ENCODE data around the gene NCAM1.

The NCAM1 gene

DNA sequence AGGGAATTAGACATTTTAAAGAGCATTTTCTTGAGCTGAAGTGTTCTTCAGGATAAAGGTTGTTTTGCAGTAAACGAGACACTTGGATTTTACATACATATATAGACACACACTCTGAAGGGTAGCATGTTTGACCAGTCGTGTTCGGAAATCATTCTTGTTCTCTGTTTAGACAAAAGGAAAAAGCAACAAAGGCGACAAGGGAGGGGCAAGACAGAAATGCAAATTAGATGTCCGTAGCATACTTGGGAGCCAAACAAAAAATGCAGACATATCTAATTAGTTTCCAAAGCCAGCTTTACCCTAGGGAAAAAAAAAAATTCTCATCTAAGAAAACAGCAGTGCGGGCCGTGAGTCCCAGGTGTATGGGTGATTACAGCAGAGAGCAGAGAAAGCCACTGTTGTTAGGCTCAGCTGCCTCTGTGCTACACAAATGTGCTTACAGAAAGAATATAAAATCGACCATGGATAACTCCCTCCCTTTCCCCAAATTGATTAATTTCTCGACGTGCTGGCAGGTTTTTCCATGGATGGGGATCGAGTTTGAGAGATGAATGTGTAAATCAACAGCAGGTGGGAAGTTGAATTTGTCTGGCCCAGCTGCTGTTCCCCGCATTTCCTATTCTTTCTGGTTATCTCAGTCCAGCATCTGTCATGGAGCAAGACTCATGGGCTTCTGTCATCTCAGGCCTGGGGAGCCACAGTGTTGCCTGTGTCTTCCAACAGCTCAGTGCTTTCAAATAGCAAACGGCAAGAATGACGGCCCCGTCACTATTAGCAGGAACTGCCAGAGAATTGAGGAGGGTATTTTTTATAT is 176.7 kb downstream of the NCAM1 start:
- no peaks in the 10 kb centered on the region for H3K9me3 ChIP-seq (replicated peaks in 1 of 2; ENCODE audit: control insufficient read depth in 2 of 2, insufficient read depth in 1 of 2, low read depth in 1 of 2, low read length in 2 of 2)
- no peak overlapping the region for H3K18ac ChIP-seq (ENCODE audit: low read length)
- H4K91ac ChIP-seq (ENCODE audit: low read depth, low read length, poor library complexity): no peak overlapping the region
- H2BK15ac ChIP-seq (ENCODE audit: low read length): no peak overlapping the region
- no peak overlapping the region for H3K4ac ChIP-seq (ENCODE audit: low read length)
- H3K27ac ChIP-seq (replicated peaks; ENCODE audit: low read length): no peak overlapping the region
- H2AFZ ChIP-seq (ENCODE audit: low read length): no peak overlapping the region
- no peak overlapping the region for H2BK12ac ChIP-seq (ENCODE audit: low read length)
- H4K8ac ChIP-seq (ENCODE audit: low read depth, low read length): no peak overlapping the region
- WGBS, 2 donors (ENCODE audit: extremely low coverage in 2 of 2, insufficient read length in 2 of 2, insufficient replicate concordance in 1 of 2): no CpG with 5 or more reads among the region's 15 CpGs
- no peak overlapping the region for H3K4me2 ChIP-seq (ENCODE audit: insufficient read depth, low read length, poor library complexity, severe bottlenecking)
- no peak overlapping the region for H3K4me3 ChIP-seq (ENCODE audit: low read length in 2 of 2)
- DNase-seq (ENCODE audit: low spot score): no peak
- no peak overlapping the region for H2BK5ac ChIP-seq (ENCODE audit: low read length)
- no peak overlapping the region for H3K14ac ChIP-seq (ENCODE audit: low read length)
- no peak overlapping the region for H3K23ac ChIP-seq (ENCODE audit: low read depth, low read length, poor library complexity)
- no peak overlapping the region for H2BK120ac ChIP-seq (ENCODE audit: low read depth, low read length)
- no peaks in the 10 kb centered on the region for H3K27me3 ChIP-seq (ENCODE audit: control insufficient read depth in 3 of 3, insufficient read depth in 3 of 3, low read depth in 1 of 3, low read length in 3 of 3)
- no peaks in the 10 kb centered on the region for H3K36me3 ChIP-seq (replicated peaks in 1 of 2; ENCODE audit: control insufficient read depth in 2 of 2, insufficient read depth in 2 of 2, low read length in 2 of 2)
- no peak overlapping the region for H2AK5ac ChIP-seq (ENCODE audit: low read depth, low read length)
- H3K9ac ChIP-seq (ENCODE audit: low read depth, low read length, poor library complexity): no peak overlapping the region
- no peaks in the 10 kb centered on the region for H3K79me1 ChIP-seq (ENCODE audit: low read depth, low read length)
- H3K4me1 ChIP-seq (ENCODE audit: control insufficient read depth in 2 of 2, insufficient read depth in 1 of 2, low read depth in 1 of 2, low read length in 2 of 2): peaks cover 0 to 11% of the 10 kb centered on the region in 2 donors

DNA sequence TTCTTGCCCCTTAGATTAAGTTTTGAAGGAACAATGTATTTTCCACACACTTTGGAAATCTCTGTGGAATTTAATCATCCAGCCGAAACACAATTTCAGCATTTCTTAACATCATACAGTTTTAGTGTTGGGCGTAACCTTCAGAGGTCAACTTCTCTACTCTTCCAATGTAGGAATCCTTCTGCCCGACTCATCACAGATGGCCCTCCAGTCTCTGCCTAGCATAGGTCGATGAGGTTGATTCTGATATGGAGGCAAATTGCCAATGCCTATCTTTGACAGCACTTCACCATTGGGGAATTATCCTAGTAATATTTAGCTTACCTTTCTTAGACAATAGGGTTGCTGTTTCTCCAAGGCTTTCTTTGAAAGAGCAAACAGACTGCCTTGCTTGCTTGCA is 177.5 kb downstream of the NCAM1 start:
- H2AK5ac ChIP-seq (ENCODE audit: low read depth, low read length): no peak overlapping the region
- H3K9ac ChIP-seq (ENCODE audit: low read depth, low read length, poor library complexity): no peak overlapping the region
- no peak overlapping the region for H2BK5ac ChIP-seq (ENCODE audit: low read length)
- no peak overlapping the region for H3K23ac ChIP-seq (ENCODE audit: low read depth, low read length, poor library complexity)
- peaks cover 0 to 11% of the 10 kb centered on the region in 2 donors for H3K4me1 ChIP-seq (ENCODE audit: control insufficient read depth in 2 of 2, insufficient read depth in 1 of 2, low read depth in 1 of 2, low read length in 2 of 2)
- no peak for DNase-seq (ENCODE audit: low spot score)
- H3K27me3 ChIP-seq (ENCODE audit: control insufficient read depth in 3 of 3, insufficient read depth in 3 of 3, low read depth in 1 of 3, low read length in 3 of 3): no peaks in the 10 kb centered on the region
- no peak overlapping the region for H3K18ac ChIP-seq (ENCODE audit: low read length)
- WGBS, 2 donors (ENCODE audit: extremely low coverage in 2 of 2, insufficient read length in 2 of 2, insufficient replicate concordance in 1 of 2): no CpG with 5 or more reads among the region's 4 CpGs
- no peak overlapping the region for H4K91ac ChIP-seq (ENCODE audit: low read depth, low read length, poor library complexity)
- no peak overlapping the region for H3K4me2 ChIP-seq (ENCODE audit: insufficient read depth, low read length, poor library complexity, severe bottlenecking)
- H3K79me1 ChIP-seq (ENCODE audit: low read depth, low read length): no peaks in the 10 kb centered on the region
- no peaks in the 10 kb centered on the region for H3K9me3 ChIP-seq (replicated peaks in 1 of 2; ENCODE audit: control insufficient read depth in 2 of 2, insufficient read depth in 1 of 2, low read depth in 1 of 2, low read length in 2 of 2)
- no peak overlapping the region for H2AFZ ChIP-seq (ENCODE audit: low read length)
- no peak overlapping the region for H2BK12ac ChIP-seq (ENCODE audit: low read length)
- no peaks in the 10 kb centered on the region for H3K36me3 ChIP-seq (replicated peaks in 1 of 2; ENCODE audit: control insufficient read depth in 2 of 2, insufficient read depth in 2 of 2, low read length in 2 of 2)
- no peak overlapping the region for H2BK120ac ChIP-seq (ENCODE audit: low read depth, low read length)
- no peak overlapping the region for H3K14ac ChIP-seq (ENCODE audit: low read length)
- no peak overlapping the region for H3K4me3 ChIP-seq (ENCODE audit: low read length in 2 of 2)
- H4K8ac ChIP-seq (ENCODE audit: low read depth, low read length): no peak overlapping the region
- no peak overlapping the region for H2BK15ac ChIP-seq (ENCODE audit: low read length)
- no peak overlapping the region for H3K4ac ChIP-seq (ENCODE audit: low read length)
- H3K27ac ChIP-seq (replicated peaks; ENCODE audit: low read length): no peak overlapping the region

DNA sequence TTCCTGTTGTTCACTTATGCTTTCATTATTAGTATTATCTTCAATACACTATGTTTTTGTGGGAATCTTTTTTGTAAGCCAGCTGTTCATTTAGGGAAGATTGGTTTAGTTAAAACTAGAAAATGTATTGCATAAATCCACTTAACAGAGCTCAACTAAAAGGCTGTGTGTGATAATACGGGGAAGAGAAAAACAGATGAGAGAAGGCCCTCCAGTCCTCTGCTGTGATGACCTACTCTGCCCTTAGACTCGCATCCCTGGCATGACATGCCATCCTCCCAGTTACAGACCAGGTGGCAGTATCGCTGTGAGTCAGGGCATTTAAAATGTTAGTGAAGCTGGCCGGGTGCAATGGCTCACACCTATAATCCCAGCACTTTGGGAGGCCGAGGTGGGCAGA is 179.8 kb downstream of the NCAM1 start:
- Histone ChIP-seq H3K4me1 (ENCODE audit: control insufficient read depth in 2 of 2, insufficient read depth in 1 of 2, low read depth in 1 of 2, low read length in 2 of 2) (peaks cover 0 to 11% of the 10 kb centered on the region in 2 donors), H3K9ac (ENCODE audit: low read depth, low read length, poor library complexity) (no peak overlapping the region), H3K4me2 (ENCODE audit: insufficient read depth, low read length, poor library complexity, severe bottlenecking) (no peak overlapping the region), H2BK15ac (ENCODE audit: low read length) (no peak overlapping the region), H2AFZ (ENCODE audit: low read length) (no peak overlapping the region), H3K18ac (ENCODE audit: low read length) (no peak overlapping the region), H4K8ac (ENCODE audit: low read depth, low read length) (no peak overlapping the region), H3K4me3 (ENCODE audit: low read length in 2 of 2) (no peak overlapping the region), H3K9me3 (replicated peaks in 1 of 2; ENCODE audit: control insufficient read depth in 2 of 2, insufficient read depth in 1 of 2, low read depth in 1 of 2, low read length in 2 of 2) (no peaks in the 10 kb centered on the region), H3K27ac (replicated peaks; ENCODE audit: low read length) (no peak overlapping the region), H3K23ac (ENCODE audit: low read depth, low read length, poor library complexity) (no peak overlapping the region), H3K79me1 (ENCODE audit: low read depth, low read length) (no peaks in the 10 kb centered on the region), H2BK12ac (ENCODE audit: low read length) (no peak overlapping the region), H2BK5ac (ENCODE audit: low read length) (no peak overlapping the region), H2BK120ac (ENCODE audit: low read depth, low read length) (no peak overlapping the region), H3K14ac (ENCODE audit: low read length) (no peak overlapping the region), H3K27me3 (ENCODE audit: control insufficient read depth in 3 of 3, insufficient read depth in 3 of 3, low read depth in 1 of 3, low read length in 3 of 3) (no peaks in the 10 kb centered on the region), H3K36me3 (replicated peaks in 1 of 2; ENCODE audit: control insufficient read depth in 2 of 2, insufficient read depth in 2 of 2, low read length in 2 of 2) (no peaks in the 10 kb centered on the region), H2AK5ac (ENCODE audit: low read depth, low read length) (no peak overlapping the region), H3K4ac (ENCODE audit: low read length) (no peak overlapping the region), H4K91ac (ENCODE audit: low read depth, low read length, poor library complexity) (no peak overlapping the region)
- WGBS, 2 donors (ENCODE audit: extremely low coverage in 2 of 2, insufficient read length in 2 of 2, insufficient replicate concordance in 1 of 2): no CpG with 5 or more reads among the region's 5 CpGs
- DNase-seq (ENCODE audit: low spot score): no peak

DNA sequence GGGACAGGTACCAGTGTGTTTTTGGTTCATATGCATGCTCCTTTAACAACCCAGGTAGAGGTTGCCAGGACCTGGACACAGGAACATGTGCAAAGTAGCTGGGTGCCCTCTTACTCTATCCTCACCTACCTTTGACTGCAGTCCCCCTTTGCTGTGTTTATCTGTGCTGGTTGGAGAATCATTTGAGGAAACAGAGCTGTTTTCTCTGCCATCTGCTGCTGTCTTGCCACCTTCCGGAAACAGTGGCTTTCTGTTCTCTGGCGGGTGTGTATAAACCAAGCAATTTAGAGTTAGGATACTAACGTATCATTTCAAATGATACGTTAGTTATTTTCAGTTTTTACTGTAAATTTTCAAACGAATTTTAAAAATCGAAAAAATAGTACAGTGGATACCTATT is 181.3 kb downstream of the NCAM1 start:
- Histone ChIP-seq H3K4me2 (ENCODE audit: insufficient read depth, low read length, poor library complexity, severe bottlenecking) (no peak overlapping the region), H2BK15ac (ENCODE audit: low read length) (no peak overlapping the region), H3K27me3 (ENCODE audit: control insufficient read depth in 3 of 3, insufficient read depth in 3 of 3, low read depth in 1 of 3, low read length in 3 of 3) (no peaks in the 10 kb centered on the region), H2AK5ac (ENCODE audit: low read depth, low read length) (no peak overlapping the region), H3K4me3 (ENCODE audit: low read length in 2 of 2) (no peak overlapping the region), H2AFZ (ENCODE audit: low read length) (no peak overlapping the region), H3K9ac (ENCODE audit: low read depth, low read length, poor library complexity) (no peak overlapping the region), H2BK12ac (ENCODE audit: low read length) (no peak overlapping the region), H2BK5ac (ENCODE audit: low read length) (no peak overlapping the region), H3K18ac (ENCODE audit: low read length) (no peak overlapping the region), H4K8ac (ENCODE audit: low read depth, low read length) (no peak overlapping the region), H3K14ac (ENCODE audit: low read length) (no peak overlapping the region), H3K9me3 (replicated peaks in 1 of 2; ENCODE audit: control insufficient read depth in 2 of 2, insufficient read depth in 1 of 2, low read depth in 1 of 2, low read length in 2 of 2) (no peaks in the 10 kb centered on the region), H3K23ac (ENCODE audit: low read depth, low read length, poor library complexity) (no peak overlapping the region), H3K79me1 (ENCODE audit: low read depth, low read length) (no peaks in the 10 kb centered on the region), H3K36me3 (replicated peaks in 1 of 2; ENCODE audit: control insufficient read depth in 2 of 2, insufficient read depth in 2 of 2, low read length in 2 of 2) (no peaks in the 10 kb centered on the region), H3K27ac (replicated peaks; ENCODE audit: low read length) (no peak overlapping the region), H3K4me1 (ENCODE audit: control insufficient read depth in 2 of 2, insufficient read depth in 1 of 2, low read depth in 1 of 2, low read length in 2 of 2) (peaks cover 0 to 8% of the 10 kb centered on the region in 2 donors), H4K91ac (ENCODE audit: low read depth, low read length, poor library complexity) (no peak overlapping the region), H2BK120ac (ENCODE audit: low read depth, low read length) (no peak overlapping the region), H3K4ac (ENCODE audit: low read length) (no peak overlapping the region)
- no peak for DNase-seq (ENCODE audit: low spot score)
- no CpG with 5 or more reads among the region's 6 CpGs for WGBS, 2 donors (ENCODE audit: extremely low coverage in 2 of 2, insufficient read length in 2 of 2, insufficient replicate concordance in 1 of 2)

All from neuronal stem cell (in vitro differentiated cells).